NCI-H446 (cell line): Measurements from ENCODE around the gene TBCEL.
A peak's percentile ranks its signal among the peaks of the same experiment; 100 is the strongest.
"Not testable (repeated sequence)": the region's sequence is repeated elsewhere in the genome, so short reads cannot be mapped to it uniquely, and the experiment has no call there.

Experiments used
- DNase-seq, 2 experiments: peaks; one replicate each; lab custom pipeline; 2025; lab: John Stamatoyannopoulos, UW

The TBCEL gene

DNA sequence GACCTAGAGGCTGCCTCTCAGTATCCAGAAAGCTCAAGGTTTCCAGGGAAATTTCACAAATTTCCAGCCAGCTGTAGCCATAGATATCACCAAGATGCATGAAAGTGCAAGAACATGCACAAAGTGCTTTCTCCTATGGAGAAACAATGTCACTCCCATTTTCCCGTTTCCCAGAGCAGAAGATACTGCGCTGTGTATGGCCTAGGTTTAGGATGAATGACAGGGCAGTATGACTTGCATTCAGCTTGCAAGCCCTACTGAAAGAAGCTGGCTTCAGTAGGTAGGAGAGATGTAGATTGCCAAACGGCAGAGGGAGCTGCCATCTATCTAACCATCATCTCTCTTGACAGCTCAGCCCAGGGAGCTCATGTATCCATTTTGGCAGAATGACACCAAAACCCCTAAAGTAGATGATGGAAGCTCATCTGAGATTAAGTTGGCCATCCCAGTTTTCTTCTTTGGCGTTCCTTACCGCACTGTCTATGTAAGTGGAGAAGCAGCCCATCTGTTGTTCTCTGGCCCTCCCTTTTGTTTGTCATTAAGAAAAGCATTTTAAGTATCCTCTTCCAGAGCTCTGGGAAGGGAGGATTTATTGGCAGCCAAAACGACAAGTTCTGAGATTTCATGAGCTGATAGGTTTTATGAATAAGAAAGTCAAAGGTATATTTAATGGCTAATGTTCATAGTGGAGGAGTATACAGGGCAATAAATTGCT is 81.7 kb downstream of the TBCEL start:
- DNase-seq: peak; percentile 65 to 94

DNA sequence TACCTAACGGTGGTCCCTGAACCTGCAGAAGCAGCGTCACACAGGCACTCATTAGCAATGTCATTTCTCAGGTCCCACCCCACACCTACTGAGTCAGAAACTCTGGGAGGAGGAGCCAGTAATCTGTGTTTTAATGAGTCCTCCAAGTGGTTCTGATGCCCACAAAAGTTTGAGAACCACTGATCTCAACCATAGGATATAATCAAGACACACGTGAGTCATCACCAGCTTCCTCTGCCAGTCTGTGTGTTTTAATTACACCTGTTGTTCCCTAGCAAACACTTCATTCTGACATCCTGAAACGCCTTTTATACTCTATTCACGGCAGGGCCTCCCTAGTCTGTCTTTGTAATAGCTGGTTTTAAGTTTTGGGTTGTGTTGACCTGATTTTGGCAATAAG is 82.9 kb downstream of the TBCEL start:
- no peak for DNase-seq

DNA sequence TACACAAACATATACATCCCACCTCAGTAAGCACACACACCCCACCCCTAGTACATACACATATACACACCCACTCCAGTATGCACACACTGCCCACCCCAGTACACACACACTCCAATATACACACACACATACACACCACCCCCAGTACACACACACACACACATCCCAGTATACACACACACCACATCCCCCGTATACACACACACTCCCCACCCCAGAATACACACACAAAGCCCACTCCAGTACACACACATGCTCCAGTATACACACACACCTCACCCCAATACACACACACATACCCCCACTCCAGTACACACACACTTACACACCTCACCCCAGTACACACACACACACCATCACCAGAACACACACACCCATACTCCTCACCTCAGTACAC is 84.5 kb downstream of the TBCEL start:
- DNase-seq: no peak

DNA sequence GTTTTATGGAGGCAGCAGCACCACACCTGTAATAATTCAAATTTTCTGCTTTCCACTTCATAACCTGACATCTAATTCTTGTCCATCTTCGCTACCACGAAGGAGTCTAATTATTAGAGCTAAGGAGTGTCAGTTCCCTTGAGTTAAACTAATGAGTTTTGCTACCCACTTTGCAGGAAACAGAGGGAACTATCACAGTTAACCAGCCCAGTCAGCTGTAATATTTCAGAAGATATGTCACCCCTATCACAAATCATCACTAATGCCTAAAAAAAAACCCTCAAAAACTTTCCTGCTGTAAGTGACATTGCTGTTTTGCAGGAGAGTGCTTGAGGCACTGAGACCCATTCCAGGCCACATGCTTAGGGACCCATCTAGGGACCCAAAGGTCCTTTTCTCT is 85.6 kb downstream of the TBCEL start:
- no peak for DNase-seq

DNA sequence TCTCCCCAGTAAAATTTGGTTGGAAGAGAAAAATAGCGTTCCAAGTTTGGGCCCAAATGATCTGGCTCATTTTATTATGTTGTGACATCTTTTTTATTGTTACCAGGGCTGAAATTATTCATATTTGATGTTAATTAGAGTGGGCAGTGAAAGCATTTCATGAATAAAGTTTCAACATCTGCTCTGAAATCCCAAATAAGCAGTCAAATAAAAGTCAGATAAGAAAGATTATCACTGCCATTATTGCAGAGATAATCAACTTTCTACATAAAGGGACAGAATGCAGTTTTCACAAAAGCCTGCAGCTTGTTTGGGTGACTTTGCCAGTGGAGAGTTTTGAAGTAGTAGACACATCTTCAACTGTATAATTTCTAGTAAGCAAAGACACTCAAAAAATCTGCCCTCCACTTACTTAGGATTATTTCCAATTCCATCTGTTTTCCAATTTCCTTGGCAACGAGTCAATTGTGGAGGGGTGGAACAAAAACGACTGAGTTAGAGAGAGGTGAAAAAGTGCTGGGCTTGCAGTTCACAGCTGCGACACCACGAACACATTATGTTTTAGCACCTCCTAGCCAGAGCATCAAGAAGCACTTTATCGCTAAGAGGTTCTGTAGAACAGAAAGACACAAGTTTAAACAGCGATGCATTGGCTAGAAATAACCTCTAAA is 86.1 kb downstream of the TBCEL start:
- DNase-seq: peak; percentile 72 to 86

DNA sequence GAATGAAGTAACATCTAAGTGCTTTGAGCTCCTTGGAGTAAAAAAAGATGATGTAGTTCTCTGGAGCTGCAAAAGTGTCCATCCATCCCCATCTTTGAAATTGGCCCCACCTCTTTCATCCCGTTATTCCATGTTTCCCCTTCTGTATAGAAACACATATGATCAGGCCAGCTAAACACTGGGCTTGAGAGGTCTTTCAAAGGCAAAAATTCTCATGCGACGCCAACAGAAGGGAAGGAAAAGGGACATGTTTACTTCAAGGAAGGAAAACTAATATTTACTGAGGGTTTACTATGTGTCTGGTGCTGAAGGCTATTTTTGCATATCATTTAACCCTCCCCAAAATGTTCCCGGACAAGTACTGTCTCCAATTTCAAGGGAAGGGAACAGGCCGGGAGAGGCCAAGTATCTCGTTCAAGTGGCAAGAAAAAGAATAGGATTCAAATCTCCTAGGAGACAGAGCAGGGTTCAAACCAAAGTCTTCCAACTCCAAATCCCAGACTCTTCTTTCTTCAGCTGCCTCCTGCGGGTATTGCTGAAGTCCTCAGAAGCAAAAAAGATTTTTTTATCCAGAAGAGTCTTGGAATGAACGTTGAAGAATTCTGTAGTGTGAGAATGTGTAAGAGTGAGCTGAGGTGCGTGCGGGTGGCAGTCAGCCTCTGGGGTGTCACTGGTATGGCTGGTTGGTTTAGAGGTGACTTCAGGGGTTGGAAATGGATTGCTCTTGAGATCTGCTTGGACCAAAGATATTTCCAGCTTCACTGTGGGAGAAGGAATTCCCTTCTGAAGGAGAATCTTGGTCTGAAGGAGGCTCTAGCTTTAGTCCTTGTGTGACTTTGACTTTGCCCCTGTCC is 87.2 kb downstream of the TBCEL start:
- no peak for DNase-seq

DNA sequence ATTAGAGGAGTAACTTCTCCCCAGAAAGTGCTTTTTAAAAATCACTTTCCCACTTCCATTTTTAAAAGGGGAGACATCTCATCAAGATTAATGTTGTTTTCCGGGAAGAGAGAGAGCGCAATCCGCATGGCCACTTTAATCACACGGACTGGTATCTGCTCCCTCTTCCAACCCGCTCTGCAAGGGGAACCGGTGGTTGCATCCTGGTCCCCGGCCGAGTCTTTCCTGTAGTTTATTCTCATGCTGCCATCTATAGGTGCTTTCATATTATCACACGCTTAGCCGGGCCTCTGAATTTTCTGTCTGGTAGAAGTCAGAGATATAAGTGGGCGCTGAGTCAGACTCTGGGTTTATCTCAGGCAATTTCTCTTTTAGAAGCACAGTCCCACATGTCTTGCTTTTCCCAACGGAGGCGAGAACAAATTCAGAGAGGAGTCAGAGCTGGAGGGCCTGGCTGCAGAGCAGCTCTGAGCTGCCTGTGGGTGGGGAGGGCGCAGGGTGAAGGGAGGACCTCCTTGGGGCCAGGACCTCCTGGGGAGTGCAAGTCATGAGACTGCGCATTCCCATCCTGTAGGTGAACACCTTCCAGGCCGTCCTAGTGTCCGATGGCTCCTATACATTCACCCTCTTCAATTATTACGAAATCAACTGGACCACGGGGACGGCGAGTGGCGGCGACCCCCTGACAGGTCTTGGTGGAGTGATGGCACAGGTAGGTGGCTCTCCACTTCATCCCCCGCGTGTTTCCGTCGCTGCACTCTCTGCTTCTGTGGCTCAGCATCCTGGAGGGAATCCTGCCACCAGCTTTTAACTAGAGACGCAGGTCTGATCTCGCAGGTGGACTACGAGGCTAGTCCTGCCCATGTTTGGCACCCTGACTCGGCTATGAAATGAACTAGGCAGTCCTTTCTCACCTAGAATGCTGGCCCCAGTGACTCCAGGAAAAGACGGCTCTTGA is 88.9 kb downstream of the TBCEL start:
- DNase-seq: peak in 1 of 2 experiments; percentile 83

DNA sequence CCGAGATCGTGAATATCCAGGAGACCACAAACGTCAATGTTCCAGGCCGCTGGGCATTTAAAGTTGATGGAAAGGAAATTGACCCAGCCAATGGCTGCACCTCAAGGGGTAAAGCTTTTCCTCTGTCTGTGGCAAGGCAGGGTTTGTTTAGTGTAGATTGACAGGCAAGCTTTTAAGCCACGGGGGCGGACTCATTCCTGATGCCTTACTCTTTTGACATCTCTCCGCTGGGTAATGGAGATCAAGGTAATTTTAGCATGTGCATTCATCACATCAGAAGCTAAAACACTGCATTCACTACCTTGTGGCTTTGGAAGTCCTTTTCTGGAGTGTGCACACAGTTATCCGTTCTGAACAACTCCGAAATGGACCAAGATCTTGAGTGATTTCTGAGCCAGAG is 89.7 kb downstream of the TBCEL start:
- no peak for DNase-seq

DNA sequence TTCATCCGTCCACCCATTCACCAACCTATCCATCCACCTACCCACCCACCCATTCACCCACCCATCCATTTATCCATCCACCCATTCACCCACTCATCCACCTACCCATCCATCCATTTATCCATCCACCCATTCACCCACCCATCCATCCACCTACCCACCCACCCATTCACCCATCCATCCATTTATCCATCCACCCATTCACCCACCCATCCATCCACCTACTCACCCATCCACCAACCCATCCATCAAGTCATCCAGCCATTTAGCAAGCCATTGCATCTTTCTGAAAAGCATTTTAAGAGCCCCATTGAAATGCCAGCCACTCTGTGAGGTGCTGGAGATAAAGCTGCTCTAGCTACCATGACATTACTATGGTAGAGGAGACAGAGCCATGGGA is 91.1 kb downstream of the TBCEL start:
- not testable (repeated sequence) for DNase-seq

DNA sequence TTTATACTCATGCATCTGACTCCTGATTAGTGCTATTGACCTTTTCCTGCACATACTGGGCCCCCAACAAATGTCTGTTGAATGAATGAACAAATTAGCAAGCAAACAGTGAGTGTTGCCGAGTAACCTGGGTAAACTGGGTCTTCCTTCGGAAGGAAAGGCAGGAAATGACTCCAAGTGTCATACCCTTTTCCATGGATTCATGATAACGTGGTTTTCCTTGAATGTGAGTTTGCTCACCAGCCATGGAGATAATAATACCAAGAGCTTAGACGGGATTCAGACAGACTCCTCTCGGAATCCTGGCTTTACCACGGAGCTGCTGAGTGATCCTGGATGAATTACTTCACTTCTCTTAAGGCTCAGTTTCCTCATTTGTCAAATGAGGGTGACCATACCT is 93.9 kb downstream of the TBCEL start:
- no peak for DNase-seq

DNA sequence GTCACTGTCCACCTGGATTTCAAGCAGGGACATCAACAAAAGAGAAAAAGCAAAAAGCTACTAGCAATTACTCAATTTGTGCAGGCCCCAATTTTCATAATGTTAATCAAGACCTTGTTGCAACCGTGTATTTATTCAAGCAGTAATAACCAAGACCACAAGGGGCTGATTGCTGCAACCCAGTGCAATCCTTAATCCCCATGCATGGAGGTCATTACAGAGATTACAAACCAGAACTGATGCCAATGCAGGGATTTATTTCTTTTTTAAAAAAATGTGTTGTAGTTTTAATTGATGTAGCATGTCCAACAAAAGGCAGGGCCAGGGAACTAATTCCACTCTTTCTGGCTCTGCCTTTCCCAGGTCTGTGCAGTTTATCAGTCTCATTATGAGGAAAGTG is 95.5 kb downstream of the TBCEL start:
- no peak for DNase-seq

DNA sequence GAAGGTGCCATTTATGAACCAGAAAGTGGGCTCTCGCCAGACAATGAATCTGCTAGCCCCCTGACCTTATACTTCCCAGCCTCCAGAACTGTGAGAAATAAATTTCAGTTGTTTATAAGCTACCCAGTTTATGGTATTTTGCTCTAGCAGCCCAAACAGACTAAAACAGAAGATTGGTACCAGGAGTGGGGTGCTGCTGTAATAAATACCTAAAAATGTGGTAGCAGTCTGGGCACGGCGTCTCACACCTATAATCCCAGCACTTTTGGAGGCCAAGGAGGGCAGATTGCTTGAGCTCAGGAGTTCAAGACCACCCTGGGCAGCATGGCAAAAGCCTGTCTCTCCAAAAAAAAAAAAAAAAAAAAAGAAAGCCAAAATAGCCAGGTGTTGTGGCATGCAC is 98.4 kb downstream of the TBCEL start:
- no peak for DNase-seq

DNA sequence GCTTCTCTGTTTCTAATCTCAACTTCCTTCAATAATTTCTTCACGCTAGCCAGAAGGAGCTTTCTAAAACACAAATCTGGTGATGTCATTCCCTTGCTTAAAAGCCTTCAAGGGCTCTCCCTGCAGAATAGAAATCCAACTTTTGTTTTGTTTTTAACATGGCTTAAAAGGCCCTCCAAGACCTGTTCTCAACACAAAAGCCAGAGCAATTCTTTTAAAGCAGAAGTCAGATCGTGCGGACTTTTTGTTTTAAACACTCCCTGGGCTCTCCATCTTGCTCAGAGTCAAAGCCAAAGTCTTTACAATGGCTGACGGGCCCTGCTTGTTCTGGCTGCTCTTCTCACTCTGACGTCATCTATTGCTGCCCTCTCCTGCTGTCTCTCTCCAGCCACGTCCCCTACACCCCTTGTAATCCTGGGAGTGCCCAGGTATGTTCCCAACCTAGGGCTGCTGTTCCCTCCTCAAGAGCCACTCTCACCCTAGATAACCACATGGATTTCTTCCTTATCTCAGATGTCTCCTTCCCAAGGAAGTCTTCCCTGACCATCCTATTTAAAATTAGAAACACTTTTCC is 99.7 kb downstream of the TBCEL start:
- no peak for DNase-seq

DNA sequence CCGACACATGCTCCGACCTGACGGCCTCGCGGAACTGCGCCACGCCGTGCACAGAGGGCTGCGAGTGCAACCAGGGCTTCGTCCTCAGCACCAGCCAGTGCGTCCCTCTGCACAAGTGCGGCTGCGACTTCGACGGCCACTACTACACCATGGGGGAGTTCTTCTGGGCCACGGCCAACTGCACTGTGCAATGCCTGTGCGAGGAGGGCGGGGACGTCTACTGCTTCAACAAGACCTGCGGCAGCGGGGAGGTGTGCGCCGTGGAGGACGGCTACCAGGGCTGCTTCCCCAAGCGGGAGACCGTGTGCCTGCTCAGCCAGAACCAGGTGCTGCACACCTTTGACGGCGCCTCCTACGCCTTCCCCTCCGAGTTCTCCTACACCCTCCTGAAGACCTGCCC is 103.9 kb downstream of the TBCEL start:
- DNase-seq: no peak

DNA sequence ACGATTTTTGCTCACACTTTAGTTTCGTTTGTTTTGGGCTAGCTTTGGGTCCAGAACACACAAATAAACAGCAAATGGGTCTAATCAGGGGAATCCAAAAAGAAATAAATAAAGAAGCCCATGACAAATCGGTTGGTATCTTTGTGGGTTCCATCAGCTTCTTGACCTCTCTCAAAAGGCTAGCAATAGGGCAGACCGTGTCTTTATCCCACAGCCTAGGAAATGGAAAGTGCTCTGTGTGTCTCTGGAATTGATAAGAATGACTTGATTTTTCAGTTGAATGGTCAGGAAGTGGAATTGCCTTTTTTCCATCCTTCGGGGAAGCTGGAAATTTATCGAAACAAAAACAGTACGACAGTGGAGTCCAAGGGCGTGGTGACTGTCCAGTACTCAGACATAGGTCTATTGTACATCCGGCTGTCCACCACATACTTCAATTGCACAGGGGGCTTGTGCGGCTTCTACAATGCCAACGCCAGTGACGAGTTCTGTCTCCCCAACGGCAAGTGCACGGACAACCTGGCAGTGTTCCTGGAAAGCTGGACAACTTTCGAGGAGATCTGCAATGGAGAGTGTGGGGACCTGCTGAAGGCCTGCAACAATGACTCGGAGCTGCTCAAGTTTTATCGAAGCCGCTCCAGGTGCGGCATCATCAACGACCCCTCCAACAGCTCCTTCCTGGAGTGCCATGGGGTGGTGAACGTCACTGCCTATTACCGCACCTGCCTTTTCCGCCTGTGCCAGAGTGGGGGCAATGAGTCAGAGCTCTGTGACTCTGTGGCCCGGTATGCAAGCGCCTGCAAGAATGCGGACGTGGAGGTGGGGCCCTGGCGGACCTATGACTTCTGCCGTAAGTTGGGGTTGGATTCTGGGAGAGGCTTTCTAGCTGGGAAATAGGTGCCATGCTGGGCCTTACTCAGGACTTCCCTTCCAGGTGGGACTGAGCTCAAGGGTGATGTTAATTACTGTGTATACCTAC is 105.7 kb downstream of the TBCEL start:
- DNase-seq: no peak

DNA sequence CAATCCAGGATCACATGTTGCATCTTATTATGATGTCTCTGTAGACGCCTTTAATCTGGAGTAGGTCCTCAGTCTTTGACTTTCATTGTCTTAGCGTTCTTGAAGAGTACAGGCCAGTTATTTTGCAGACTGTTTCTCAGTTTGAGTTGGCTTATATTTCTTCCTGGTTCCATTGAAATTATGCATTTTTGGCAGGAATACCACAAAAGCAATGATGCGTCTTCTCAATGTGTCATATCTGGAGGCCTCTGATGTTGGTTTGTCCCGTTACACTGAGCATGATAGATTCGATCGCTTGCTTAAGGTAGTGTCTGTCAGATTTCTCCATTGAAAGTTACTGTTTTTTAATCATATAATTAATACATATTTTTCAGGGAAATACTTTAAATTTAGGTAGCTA is 107.8 kb downstream of the TBCEL start:
- DNase-seq: no peak

DNA sequence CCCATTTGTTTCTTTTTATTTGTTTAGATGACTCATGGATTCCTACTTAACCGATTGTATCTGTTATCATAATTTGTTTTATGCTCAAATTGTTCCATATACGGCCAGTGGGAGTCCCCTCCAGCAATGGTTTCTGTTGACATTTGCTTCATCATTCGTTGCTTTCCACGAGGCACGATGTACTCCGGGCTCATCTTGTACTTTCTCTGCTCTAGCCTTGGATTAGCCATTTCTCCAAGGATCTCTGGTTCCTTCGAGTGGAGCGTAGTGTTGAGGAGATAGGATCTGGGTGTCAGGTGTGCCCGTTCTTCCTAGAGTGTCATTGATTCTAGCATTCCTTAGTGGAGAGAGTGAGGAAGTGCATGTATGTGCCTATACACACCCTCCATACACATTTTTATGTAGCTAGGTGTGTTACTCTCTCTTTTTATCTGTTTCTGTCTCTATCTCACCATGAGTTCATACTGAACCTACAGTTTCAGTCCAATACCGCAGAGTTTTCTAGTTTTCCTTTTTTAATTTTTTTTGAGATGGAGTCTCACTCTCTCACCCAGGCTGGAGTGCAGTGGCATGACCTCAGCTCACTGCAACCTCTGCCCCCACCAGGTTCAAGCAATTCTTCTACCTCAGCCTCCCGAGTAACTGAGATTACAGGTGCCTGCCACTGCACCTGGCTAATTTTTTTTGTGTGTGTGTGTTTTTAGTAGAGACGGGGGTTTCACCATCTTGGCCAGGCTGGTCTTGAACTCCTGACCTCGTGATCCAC is 108.5 kb downstream of the TBCEL start:
- no peak for DNase-seq

DNA sequence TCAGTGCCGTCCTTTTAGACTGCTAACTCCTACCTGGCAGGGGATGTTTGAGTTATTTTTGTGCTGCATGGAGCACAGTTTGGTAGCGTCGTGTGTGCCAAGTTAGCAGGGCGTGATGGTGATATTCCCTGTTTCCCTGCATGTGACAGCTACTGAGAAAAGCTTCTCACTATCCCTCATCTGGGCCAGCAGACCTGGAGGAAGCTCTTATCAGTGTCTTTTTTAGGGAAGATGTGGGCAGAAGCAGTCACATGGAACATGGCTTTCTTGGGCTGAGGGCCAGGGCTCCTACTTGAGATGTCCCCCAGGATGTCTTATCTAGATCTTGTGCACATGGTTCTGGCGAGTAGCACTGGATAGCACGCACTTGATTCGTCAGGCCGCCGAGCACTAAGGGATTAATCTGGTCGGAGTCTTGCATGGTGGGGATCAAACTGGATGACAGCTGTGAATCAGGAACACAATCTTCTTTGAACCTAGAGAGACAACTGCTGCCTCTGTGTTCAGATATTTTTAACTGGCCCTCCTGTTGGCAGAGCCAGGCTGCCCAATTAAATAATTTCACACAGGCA is 110.9 kb downstream of the TBCEL start:
- DNase-seq: no peak

DNA sequence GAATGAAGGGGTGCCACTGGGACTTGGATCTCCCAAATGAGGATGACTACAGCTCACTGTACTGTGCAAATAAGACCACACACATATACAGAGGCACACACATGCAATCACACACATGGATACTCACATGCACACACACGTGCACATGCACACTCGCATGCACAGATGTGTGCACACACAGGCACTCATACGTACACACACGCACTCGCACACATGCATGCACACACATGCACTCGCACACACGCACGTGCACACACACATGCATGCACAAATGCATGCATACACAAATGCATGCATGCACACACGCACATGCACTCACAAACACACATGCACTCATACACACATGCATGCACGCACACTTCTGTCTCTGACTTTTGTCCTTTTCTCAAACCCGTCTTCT is 113.1 kb downstream of the TBCEL start:
- no peak for DNase-seq
